ENCODE results near the gene SFXN2.

The SFXN2 gene

GRCh38 chr10:102762401-102763015, 48.1 kb downstream of the SFXN2 start:
- Histone ChIP-seq H3K4me1 (ENCODE audit: control insufficient read depth, low read length) (no peaks in the 10 kb centered on the region), H3K27me3 (ENCODE audit: control insufficient read depth, low read length) (no peaks in the 10 kb centered on the region), H3K27ac (ENCODE audit: low read depth, low read length) (no peak overlapping the region), H3K4me2 (ENCODE audit: low read length) (no peak overlapping the region), H3K4me3 (ENCODE audit: low read length) (no peak overlapping the region), H3K9me2 (replicated peaks; ENCODE audit: control insufficient read depth, low read length) (no peaks in the 10 kb centered on the region), H3K79me2 (ENCODE audit: control insufficient read depth, low read length) (peaks cover 14% of the 10 kb centered on the region), H3K9me3 (ENCODE audit: control insufficient read depth, insufficient read depth, low read length) (no peaks in the 10 kb centered on the region), H4K20me1 (ENCODE audit: control insufficient read depth, insufficient read depth, low read depth, low read length) (no peaks in the 10 kb centered on the region), H3K36me3 (ENCODE audit: control insufficient read depth, low read length) (no peaks in the 10 kb centered on the region; the same call in 1 of the 2 replicates), H3F3A (ENCODE audit: control insufficient read depth, insufficient read depth) (no peaks in the 10 kb centered on the region)
- TF ChIP-seq EZH2phosphoT487 (IDR thresholded peaks at IDR 0.05; ENCODE audit: borderline replicate concordance, low read length): no peak
- TF ChIP-seq CTCF (IDR thresholded peaks at IDR 0.05; ENCODE audit: low read depth, low read length, poor library complexity, severe bottlenecking): no peak

- H3K4me3 ChIP-seq (ENCODE audit: low read length): no peak overlapping the region
- H4K20me1 ChIP-seq (ENCODE audit: control insufficient read depth, insufficient read depth, low read depth, low read length): no peaks in the 10 kb centered on the region
- no peaks in the 10 kb centered on the region; the same call in 1 of the 2 replicates for H3K36me3 ChIP-seq (ENCODE audit: control insufficient read depth, low read length)
- no peaks in the 10 kb centered on the region for H3F3A ChIP-seq (ENCODE audit: control insufficient read depth, insufficient read depth)
- no peaks in the 10 kb centered on the region for H3K27me3 ChIP-seq (ENCODE audit: control insufficient read depth, low read length)
- H3K9me3 ChIP-seq (ENCODE audit: control insufficient read depth, insufficient read depth, low read length): no peaks in the 10 kb centered on the region
- no peaks in the 10 kb centered on the region for H3K9me2 ChIP-seq (replicated peaks; ENCODE audit: control insufficient read depth, low read length)
- no peak overlapping the region for H3K27ac ChIP-seq (ENCODE audit: low read depth, low read length)
- H3K4me2 ChIP-seq (ENCODE audit: low read length): no peak overlapping the region
- TF ChIP-seq CTCF (IDR thresholded peaks at IDR 0.05; ENCODE audit: low read depth, low read length, poor library complexity, severe bottlenecking) (no peak), EZH2phosphoT487 (IDR thresholded peaks at IDR 0.05; ENCODE audit: borderline replicate concordance, low read length) (no peak)
- peaks cover 10% of the 10 kb centered on the region; the same call in 1 of the 2 replicates for H3K79me2 ChIP-seq (ENCODE audit: control insufficient read depth, low read length)
- no peaks in the 10 kb centered on the region for H3K4me1 ChIP-seq (ENCODE audit: control insufficient read depth, low read length)
Observed at GRCh38 chr10:102763037-102763607, 48.7 kb downstream of the SFXN2 start.

GRCh38 chr10:102764470-102765161, 50.2 kb downstream of the SFXN2 start:
- H3K27ac ChIP-seq (ENCODE audit: low read depth, low read length): no peak overlapping the region
- H3K36me3 ChIP-seq (ENCODE audit: control insufficient read depth, low read length): no peaks in the 10 kb centered on the region; the same call in 1 of the 2 replicates
- H3K9me3 ChIP-seq (ENCODE audit: control insufficient read depth, insufficient read depth, low read length): no peaks in the 10 kb centered on the region
- no peak overlapping the region for H3K4me3 ChIP-seq (ENCODE audit: low read length)
- TF ChIP-seq EZH2phosphoT487 (IDR thresholded peaks at IDR 0.05; ENCODE audit: borderline replicate concordance, low read length) (no peak), CTCF (IDR thresholded peaks at IDR 0.05; ENCODE audit: low read depth, low read length, poor library complexity, severe bottlenecking) (no peak)
- no peaks in the 10 kb centered on the region for H3K4me1 ChIP-seq (ENCODE audit: control insufficient read depth, low read length)
- H3F3A ChIP-seq (ENCODE audit: control insufficient read depth, insufficient read depth): no peaks in the 10 kb centered on the region
- no peak overlapping the region for H3K4me2 ChIP-seq (ENCODE audit: low read length)
- peaks cover 2% of the 10 kb centered on the region; the same call in 1 of the 2 replicates for H3K79me2 ChIP-seq (ENCODE audit: control insufficient read depth, low read length)
- no peaks in the 10 kb centered on the region for H4K20me1 ChIP-seq (ENCODE audit: control insufficient read depth, insufficient read depth, low read depth, low read length)
- H3K9me2 ChIP-seq (replicated peaks; ENCODE audit: control insufficient read depth, low read length): no peaks in the 10 kb centered on the region
- no peaks in the 10 kb centered on the region for H3K27me3 ChIP-seq (ENCODE audit: control insufficient read depth, low read length)
